Prostate gland (tissue), 2 donors: Measurements from ENCODE around the gene DLG2.
"Not testable (repeated sequence)": the region's sequence is repeated elsewhere in the genome, so short reads cannot be mapped to it uniquely, and the experiment has no call there.

Experiments used
- CTCF ChIP-seq, 4 experiments: fragments of 200-600 bp in 2 of 4; fragments of 450-650 bp in 2 of 4; sonication (generic) in 2 of 4; IDR thresholded peaks; 1 replicate in 3 of 4; 2 replicates in 1 of 4; pipeline ENCODE4 v1.5.1; 2016 to 2019; ENCODE audit warnings: antibody characterized with exemption in 4 of 4, mild to moderate bottlenecking in 2 of 4, moderate library complexity in 2 of 4
- POLR2A ChIP-seq: fragments of 450-650 bp; IDR thresholded peaks from one replicate; pipeline ENCODE4 v1.6.1; 2016; ENCODE audit warnings: antibody characterized with exemption, mild to moderate bottlenecking

- not testable (repeated sequence) for TF ChIP-seq CTCF (IDR thresholded peaks at IDR 0.05); POLR2A
These were observed 356.8 kb downstream of the DLG2 start for GRCh38 chr11:85270315-85270714.
